GOT3 (cell line): ENCODE results near the gene NUDT16L1.

ENCODE experiments used
- DNase-seq: peaks from one replicate; lab custom pipeline; 2025; ENCODE audit warnings: mixed read lengths; lab: John Stamatoyannopoulos, UW

NUDT16L1 gene

DNA sequence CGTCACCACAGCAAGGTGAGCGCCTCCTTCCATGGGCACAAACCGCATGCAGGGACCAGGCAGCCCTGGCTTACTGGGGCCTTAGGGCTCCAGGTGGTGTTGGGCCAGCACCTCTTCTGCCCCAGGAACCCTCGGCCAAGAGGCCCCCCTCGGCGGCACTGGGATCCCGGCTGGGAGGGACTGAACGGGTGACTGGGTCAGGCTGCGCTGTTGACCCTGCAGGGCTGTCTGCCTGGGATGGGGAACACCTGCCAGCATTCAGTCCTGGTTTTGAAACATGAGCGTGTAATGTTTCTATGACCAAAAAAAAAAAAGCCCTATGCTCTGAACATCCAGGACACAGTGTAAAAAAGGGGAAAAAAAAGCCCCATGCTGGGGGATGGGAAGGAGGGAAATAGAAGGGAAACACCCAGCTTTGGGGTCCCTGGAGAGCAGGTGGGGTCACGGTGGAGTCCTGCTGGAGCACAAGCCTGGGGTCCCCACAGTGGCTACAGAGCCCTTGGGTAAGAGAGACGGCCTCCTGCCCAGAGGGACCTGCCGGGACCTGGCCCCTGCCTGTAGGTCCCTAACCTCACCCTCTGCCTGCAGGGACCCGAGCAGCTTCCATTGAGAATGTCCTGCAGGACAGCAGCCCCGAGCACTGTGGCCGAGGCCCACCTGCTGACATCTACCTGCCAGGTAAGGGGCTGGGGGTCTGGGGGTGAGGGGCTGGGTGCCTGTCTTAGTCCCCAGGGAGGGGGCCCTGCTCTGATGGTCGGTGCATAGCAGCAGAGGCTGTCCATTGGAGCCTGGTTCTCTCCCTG lies 9.9 kb upstream of the NUDT16L1 start:
- DNase-seq, result no peak

DNA sequence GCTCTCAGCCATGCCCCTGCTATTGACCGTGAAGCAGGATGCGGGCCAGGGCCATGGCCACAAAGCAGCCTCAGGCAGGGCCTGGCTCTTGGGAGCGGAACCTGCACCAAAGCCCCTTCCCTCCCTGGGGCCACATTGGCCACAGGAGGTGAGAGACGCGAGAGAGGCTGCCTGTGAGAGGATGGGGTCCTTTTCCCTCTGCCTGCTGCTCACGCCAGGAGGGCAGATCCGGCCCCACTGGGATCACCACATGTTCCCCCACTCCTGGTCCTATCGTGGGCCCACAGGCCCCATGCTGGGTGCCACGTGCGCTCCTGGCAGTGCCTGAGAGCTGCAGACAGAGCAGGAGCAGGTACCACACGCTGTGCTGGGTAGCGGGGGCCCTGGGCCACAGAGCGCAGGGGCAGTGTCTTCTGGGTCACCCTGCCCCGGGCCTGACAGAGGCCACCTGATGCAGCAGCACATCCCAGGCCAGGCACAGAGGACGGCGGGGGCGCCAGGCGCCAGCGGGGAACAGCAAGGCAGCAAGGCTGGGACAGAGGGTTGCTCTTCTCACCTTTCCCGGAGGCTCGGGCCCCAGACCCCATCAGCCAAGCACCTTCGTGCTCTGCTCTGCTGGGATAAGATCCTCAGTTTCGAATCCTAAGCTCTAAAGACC lies 9.2 kb upstream of the NUDT16L1 start:
- DNase-seq, result no peak

DNA sequence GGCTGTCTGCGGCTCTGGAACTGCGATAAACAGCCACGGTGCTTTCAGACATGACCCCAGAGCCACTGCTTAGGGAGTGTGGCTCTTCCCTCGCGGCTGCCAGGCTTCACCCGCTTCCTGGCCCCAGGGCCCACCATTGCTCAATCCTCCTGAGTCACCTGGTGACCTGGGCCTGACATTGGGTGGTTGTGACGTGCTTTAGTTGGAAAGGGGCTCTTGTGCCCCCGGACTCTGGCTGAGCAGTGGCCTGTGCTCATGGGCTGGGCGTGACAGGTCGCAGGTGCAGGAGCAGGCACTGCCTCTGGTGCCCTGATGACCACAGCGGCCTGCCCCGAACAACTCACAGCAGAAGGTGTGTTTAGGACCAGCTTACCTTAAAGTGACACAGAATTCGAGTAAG lies 8.6 kb upstream of the NUDT16L1 start:
- DNase-seq, result no peak

DNA sequence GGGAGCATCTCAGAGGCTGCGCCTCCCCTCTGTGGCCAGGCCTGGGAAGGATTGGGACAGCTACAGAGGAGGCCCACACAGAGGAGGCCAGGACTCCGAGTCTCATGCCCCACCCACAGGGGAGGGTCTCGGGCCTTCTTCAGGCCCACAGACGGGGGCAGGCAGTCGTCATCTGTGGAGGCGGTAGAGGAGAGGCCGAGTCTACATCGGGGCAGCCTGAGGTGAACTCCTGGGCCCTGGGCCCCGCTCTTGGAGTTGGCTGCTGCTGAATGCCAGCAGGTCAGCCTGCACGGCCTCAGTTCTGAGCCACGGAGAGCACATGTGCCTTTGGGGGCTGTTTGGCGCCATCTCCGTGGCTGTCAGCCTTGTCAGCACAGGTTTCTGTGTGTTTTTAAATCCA lies 8.1 kb upstream of the NUDT16L1 start:
- DNase-seq, result no peak

DNA sequence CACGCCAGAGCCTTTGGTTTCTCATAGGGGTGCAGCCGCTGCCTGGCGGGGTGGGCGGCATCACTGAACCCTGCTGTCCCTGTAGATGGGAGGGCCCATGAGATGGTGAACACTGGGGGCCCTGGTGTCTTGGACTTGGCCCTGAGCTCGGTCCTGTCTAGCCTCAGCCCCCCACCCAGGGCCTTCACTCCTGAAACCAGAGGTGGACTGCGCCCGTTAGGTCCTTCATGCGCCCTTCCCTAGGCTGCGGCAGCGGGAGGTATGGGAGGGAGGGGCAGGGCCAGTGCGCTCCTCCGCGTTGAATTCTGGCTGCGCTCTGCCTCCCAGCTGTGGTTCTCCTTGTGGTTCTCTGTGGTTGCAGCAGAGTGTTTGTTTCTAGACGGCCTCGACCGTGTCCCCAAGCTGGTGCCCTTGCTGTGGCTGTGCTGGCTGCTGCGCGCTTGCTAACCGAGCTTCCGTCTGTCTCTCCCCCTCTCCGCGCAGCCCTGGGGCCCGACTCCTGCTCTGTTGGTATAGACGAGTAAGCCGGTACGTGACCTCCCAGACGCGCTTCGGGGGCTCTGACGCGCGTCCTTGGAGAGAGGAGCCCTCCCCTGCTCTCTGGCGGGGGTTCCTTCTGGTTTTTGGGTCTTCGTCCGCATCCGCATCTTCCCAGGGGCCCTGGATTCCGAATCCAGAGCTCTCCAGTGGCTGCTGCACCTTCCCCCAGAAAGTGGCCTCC lies 7.4 kb upstream of the NUDT16L1 start:
- DNase-seq, result no peak

DNA sequence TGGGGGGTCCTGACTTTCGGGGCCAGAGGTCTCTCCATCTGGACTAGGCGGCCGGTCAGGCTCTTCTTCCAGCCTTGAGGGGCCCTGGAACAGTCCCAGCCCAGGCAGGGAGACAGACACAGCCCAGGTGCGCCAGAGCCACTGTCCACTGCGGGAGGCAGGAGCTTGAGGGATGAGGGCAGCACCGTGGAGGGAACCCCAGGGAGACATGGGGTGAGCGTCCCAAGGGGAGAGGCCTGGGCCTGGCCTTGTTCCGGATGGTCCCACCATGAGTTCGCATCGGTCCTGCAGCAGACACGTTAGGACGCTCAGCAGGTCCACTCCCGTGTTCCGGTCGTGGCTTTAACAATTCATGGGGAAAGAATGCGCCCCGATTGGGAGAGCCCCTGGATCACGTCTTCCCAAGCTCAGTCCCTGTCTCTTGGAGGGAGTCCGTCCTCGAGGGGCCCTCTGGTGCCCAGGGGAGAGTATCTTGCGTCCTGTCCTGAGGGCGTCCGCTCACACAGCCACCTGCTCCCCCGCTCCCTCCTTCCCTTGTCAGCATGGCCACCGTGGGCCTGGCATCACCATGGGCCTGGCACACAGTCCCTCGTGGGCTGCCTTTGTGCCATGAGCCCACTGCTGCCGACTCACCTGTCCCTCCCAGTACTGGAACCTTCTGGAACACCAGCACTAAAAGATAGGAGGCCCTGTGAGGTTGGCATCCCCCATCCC lies 6.7 kb upstream of the NUDT16L1 start:
- DNase-seq, result no peak

DNA sequence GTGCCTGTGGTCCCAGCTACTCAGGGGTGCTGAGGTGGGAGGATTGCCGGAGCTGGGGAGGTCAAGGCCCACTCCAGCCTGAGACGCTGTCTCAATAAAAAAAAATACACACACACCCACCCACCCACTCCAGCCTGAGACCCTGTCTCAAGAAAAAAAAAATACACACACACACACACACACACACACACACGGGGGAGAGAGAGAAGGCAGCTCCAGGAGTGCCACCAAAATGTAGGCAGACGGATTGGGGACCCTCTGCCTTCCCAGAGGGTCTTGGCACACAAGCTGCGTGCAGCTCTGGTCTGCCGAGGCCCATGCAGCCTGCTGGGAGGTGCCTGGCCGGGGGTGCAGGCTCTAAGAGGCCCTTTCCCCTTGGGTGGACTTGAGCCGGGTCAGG lies 5.9 kb upstream of the NUDT16L1 start:
- DNase-seq, result no peak

DNA sequence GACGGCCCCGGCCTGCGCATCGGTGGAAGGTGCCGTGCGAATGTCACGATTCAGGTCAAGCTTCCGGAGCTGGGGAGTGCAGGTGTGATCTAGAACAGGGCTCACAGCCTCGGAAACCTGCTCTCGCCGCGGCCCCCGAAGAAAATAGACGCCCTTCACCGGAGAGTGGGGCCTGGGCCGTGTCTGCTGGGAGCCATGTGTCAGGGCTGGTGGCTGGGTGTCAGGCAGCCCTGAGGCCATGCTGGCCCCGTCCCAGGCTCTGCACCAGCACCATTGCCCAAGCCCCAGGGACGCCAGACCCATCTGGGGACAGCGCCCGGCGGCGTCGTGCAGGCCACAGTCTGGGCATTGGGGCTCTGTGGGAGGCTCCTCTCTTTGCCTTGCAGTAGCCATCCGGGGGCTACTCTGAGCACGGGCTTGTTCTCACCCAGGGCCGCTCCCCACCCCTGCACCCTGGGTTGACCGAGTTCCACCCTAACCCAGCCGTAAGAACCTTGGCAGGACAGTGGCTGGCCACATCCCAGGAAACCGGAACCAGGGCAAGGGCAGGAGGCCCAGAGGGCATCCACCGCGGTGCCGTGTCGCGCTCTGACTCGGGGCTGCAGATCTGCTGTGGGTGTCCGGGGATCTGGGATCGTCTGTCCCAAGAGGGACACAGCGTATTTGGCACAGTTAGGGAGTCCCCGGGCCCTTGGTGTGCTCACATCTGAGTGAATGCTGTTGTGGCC lies 5.3 kb upstream of the NUDT16L1 start:
- DNase-seq, result no peak

DNA sequence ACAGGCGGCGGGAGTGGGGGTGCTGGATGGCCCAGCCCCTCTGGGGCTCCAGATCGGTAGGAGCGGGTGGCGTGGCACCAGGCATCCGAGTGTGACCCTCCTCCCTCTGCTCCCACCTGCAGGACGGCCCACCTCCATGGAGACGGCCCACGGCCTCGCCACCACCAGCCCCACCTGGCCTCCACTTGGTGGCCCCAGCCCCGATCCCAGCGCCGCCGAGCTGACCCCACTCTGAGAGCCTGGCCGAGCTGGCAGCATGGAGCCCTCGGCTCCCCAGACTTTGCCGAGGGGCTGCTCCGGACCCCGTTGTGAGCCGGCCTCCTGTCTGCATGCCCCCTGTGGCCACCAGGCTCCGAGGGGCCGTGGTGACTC lies 4.7 kb upstream of the NUDT16L1 start:
- DNase-seq, result no peak

DNA sequence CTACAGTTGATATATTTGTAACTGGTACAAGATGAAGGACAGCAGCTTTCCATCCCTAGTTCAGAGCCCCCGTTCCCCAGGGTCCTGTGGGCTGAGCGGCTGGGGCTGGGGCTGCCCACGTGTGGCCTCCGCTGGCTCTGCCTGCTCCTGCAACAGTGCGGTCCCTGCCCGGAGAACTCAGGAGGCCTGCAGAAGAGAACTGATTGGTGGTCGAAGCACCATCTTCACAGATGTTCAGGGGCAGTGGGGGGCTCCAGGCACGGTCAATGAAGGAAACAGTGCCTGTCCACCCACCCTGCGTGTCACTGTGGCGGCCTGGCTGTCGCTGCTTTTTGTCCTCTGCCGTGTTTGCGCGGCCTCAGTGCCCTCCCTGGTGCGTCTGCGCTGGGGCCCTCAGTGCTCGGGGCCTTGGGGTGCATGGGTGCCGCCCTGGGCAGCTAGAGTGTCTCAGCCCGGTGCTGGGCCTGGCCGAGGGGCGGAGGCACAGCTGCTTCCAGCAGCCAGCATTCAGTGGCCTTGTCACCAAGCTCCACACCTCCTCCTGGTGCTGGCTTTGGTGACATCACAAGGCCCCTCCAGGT lies 4.2 kb upstream of the NUDT16L1 start:
- no peak for DNase-seq

DNA sequence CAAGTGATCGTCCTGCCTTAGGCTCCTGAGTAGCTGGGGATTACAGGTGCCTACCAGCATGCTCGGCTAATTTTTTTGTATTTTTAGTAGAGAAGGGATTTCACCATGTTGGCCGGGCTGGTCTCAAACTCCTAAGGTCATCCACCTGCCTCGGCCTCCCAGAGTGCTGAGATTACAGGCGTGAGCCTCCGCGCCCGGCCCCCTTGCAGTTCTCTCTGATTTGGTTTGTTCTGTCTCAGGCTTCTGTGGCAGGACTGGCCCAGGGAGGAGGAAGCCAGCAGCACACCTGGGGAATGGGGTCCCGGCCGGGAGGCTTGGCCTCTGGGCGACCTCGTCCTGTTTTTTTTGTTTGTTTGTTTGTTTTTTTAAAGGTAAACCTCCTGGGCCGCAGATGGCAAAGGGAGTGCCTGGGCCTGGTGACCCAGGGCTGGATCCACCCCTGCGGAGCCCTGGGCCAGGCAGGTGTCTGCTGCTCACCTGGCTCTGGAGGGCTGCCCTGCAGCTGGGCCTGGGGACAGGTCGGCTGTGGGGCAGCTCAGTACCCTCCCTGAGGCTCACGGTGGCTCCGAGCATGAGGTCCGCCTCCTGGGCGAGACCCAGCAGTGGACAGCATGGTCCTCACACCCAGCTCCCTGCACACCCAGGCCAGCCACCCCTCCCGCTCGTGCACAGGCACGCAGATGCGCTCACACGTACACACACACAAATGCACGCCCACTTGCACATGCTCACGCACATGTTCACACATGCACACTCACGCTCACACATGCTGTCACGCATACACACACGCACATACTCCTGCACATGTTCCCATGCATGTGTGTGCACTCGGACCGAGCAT lies 3.3 kb upstream of the NUDT16L1 start:
- DNase-seq, result no peak

DNA sequence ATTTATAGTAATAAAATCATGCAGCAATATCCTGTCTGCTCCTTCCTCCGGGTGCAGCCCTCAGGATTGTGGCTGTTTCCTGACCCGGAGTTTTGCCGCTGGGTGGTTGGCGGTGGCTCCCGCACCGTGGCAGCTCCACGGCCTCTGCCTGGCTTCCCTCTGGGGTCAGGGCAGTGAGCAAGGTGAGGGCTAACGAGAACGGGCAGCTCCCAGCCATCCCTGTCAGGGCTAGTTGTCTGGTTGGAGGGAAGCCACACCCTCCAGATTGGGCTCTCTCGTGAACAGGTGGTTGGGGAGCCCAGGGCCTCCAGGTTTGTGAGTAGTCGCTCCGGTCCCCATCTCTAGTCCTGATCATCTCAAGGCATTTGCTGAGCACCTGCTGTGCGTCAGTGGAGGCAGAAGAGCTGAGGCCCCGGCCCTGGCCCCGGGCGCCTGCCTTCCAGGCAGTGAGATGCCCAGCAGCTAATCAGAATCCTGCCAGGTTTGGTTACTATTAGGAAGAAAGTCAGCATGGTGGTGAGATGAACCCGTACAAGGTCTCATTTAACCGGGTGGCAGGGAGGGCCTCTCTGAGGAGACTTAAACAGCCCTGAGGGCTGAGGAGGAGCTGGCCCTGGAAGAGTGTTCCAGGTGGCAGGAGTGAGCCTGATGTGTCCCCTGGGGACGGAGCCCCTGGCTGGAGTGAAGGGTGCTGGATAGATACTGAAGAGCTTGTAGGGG lies 2.3 kb upstream of the NUDT16L1 start:
- no peak for DNase-seq

DNA sequence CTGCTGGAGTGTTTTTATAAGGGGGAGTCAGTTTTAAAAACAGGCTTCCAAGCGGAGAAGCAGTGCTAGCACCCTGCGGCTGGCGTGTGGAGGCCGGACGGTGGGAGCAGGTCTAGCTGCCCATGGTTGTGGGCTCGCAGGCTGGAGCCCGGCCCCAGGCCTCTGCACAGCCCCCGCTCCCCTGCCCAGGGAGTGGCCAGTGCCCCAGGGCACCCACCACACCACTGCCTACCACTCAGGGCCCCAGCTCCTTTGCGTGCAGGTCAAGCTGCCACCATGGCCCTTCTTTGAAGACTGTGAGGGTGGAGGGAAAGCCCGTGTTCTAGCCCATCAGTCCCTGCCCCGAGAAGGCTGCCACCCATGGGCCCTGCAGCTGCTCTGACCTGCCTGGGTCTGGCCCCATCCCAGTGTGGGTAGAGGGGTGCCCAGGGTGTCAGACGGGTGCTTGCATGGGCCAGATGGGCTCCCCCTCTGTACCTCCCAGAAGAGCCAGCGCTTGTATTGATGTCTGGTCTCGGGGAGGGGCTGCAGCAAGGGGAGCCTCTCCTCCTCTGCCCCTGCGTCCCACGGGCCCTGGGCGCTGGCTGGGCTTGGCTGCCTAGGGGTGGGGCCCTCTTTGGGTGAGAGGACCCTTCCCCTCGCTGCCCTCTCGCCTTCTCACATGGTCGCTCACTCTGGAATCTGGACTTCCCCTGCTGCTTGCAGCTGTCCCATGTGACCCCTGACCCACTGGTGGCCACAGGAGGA lies 1.5 kb upstream of the NUDT16L1 start:
- no peak for DNase-seq

DNA sequence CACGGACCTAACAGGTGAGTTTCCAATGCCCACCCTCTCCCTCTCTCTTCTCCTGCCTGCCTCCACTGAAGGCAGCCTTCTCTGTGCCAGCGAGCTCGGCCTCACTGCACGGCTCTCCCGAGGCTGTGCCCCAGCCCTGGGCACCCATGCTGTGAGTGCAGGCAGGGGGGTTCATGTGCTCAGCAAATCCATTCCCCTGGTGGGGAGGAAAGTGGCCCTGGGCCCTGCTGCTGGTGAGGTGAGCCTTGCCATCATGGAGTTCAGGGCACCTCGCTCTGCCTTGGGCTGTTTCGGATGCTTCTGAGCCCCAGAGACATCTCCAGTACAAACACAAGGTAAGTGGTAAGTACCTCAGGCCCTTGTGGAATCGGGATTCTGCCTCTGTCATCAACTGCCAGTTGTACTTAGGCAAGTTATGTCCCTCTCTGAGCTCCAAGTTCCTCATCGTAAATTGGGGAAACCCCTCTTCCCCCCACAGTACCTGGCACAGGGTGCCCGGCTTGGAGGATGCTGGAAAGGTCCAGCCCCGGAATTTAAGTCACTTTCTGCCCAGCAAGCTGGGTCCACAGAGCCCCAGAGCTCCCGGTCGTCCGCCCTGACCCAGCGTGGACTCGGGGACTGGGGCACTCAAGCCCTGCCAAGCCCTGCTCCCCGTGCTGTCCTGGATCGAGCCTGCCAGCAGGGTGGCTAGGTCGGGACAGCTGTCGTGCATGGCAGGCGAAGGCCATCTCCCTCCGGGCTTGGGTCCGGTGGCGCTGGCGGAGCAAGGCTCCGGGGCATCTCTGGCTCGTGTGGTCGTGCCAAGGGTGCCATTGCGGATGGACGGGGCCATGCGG lies 684 bp upstream of the NUDT16L1 start:
- DNase-seq, result no peak

DNA sequence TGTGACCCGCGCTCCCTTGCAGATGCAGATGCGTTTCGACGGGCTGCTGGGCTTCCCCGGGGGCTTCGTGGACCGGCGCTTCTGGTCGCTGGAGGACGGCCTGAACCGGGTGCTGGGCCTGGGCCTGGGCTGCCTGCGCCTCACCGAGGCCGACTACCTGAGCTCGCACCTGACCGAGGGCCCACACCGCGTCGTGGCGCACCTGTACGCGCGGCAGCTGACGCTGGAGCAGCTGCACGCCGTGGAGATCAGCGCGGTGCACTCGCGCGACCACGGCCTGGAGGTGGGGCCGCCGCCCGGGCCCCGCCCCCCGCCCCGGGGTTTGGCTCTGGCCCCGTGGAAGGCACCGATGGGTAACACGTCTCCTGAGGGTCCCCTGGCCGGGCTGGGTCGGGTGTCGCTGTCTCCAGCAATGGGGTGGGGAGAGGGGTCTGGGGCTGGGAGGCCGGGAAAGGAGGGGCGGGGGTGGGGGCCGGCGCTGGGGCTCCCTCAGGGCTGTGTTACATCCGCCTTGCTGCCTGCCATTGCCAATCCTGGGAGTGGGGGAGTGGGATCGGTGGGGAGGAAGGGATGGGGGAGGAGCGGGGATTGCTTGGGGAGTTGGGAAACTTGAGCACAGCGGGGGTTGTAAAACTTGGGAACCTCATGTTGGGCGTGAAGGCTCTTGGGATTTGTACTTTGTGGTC lies 737 bp downstream of the NUDT16L1 start:
- no peak for DNase-seq

DNA sequence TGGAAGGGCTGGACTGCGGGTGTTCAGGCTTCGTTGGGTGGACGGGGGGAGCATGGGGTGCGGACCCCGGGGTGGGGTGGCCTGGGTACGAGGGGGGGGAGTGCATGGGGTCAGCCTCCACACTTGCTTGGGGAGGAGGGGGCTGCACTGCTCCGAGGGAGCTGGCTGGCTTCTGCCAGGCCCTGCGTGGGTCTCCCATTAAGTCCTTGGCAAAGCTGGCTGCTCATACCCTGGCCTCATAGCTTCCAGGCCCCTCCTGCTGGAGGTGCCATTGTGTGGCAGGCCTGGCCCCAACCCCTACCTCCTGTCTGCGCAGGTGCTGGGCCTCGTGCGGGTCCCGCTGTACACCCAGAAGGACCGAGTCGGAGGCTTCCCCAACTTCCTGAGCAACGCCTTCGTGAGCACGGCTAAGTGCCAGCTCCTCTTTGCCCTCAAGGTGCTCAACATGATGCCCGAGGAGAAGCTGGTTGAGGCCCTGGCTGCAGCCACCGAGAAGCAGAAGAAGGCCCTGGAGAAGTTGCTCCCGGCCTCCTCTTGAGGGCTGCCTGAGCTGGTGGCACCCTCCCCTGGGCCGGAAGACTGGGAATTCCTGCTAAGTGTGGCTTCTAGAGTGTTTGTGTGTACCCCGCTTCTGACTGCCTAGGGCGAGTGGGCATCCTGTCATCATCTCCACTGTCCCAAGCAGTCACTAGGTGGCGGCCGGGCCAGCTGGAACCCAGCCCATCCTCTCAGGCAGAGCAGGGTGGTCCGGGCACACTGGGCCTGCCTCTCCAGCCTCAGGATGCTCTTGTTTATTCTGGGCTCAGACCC lies 1.5 kb downstream of the NUDT16L1 start:
- no peak for DNase-seq
